Measurements from ENCODE around the gene SAMD9L. TPM values are rescaled to one million over a fixed set of nuclear protein-coding genes. Genes with fewer than 3 reads are reported as not detected.

The SAMD9L gene
- polyA plus RNA-seq, 3 donors: 12.5 to 31.8 (median 18.6) TPM

DNA sequence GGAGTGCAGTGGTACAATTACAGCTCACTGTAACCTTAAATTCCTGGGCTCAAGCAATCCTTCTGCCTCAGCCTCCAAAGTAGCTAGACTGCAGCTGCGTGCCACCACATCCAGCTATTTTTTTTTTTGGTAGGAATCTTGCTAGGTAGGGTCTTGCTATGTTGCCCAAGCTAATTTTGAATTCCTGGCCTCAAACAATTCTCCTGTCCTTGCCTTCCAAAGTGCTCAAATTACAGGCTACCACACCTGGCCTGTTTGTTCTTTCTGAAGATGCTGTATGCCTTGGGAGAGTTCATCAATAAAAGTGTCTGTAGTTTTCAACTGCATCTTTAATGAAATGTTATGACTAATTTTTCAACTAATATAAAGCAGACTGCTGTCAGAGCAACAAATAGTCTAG is 30.9 kb downstream of the SAMD9L start:
- H2AFZ ChIP-seq (ENCODE audit: insufficient read depth, low read depth, low read length, poor library complexity, severe bottlenecking): peak overlapping the region; percentile 77
- H4K20me1 ChIP-seq (ENCODE audit: insufficient read depth, low read length): no peaks in the 10 kb centered on the region
- no peak for DNase-seq
- no CpG with 5 or more reads among the region's 1 CpG for WGBS (ENCODE audit: insufficient coverage)
- TF ChIP-seq, protein P1, sequence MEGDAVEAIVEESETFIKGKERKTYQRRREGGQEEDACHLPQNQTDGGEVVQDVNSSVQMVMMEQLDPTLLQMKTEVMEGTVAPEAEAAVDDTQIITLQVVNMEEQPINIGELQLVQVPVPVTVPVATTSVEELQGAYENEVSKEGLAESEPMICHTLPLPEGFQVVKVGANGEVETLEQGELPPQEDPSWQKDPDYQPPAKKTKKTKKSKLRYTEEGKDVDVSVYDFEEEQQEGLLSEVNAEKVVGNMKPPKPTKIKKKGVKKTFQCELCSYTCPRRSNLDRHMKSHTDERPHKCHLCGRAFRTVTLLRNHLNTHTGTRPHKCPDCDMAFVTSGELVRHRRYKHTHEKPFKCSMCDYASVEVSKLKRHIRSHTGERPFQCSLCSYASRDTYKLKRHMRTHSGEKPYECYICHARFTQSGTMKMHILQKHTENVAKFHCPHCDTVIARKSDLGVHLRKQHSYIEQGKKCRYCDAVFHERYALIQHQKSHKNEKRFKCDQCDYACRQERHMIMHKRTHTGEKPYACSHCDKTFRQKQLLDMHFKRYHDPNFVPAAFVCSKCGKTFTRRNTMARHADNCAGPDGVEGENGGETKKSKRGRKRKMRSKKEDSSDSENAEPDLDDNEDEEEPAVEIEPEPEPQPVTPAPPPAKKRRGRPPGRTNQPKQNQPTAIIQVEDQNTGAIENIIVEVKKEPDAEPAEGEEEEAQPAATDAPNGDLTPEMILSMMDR (IDR thresholded peaks at IDR 0.05): no peak
- intact Hi-C loops (cut with micrococcal nuclease): no loop called here
- H3K27ac ChIP-seq (ENCODE audit: low read depth in 1 of 2, low read length in 2 of 2): peak overlapping the region in 1 of 2 donors; percentile 85
- H3K9ac ChIP-seq (ENCODE audit: insufficient read depth, low read length, poor library complexity, severe bottlenecking): peak overlapping the region; percentile 59
- peaks cover 36% of the 10 kb centered on the region for H3K79me2 ChIP-seq (ENCODE audit: insufficient read depth, low read length)
- Mint-ChIP-seq H3K4me1 (peaks cover 37% of the 10 kb centered on the region), H3K27me3 (ENCODE audit: low read depth in 3 of 3) (peaks cover 0 to 3% (median 0%) of the 10 kb centered on the region in 3 donors), H3K4me3 (peak overlapping the region; percentile 64 to 93), H3K27ac (peak overlapping the region; percentile 80 to 91 (median 88)), H3K36me3 (peaks cover 32 to 35% of the 10 kb centered on the region in 2 donors), H3K9me3 (peaks cover 11 to 34% (median 22%) of the 10 kb centered on the region in 7 donors)
- peak overlapping the region; percentile 38 to 85 (median 78) for H3K4me3 ChIP-seq (replicated peaks in 1 of 3; ENCODE audit: low read depth in 2 of 3, low read length in 3 of 3)
- H3K36me3 ChIP-seq (replicated peaks in 1 of 2; ENCODE audit: control insufficient read depth in 1 of 2, insufficient read depth in 2 of 2, low read length in 2 of 2): peaks cover 0 to 15% of the 10 kb centered on the region in 2 donors
- H3K4me1 ChIP-seq (ENCODE audit: control insufficient read depth in 1 of 2, insufficient read depth in 2 of 2, low read length in 2 of 2): peaks cover 19 to 34% of the 10 kb centered on the region in 2 donors
- no peaks in the 10 kb centered on the region for H3K27me3 ChIP-seq (ENCODE audit: control insufficient read depth in 2 of 2, insufficient read depth in 2 of 2, low read length in 2 of 2)
- H3K4me2 ChIP-seq (replicated peaks; ENCODE audit: extremely low read depth, low read length, poor library complexity, severe bottlenecking): peak overlapping the region; percentile 79
- peaks cover 0 to 7% of the 10 kb centered on the region in 2 donors for H3K9me3 ChIP-seq (replicated peaks in 1 of 2; ENCODE audit: control insufficient read depth in 1 of 2, insufficient read depth in 1 of 2, low read length in 2 of 2)

DNA sequence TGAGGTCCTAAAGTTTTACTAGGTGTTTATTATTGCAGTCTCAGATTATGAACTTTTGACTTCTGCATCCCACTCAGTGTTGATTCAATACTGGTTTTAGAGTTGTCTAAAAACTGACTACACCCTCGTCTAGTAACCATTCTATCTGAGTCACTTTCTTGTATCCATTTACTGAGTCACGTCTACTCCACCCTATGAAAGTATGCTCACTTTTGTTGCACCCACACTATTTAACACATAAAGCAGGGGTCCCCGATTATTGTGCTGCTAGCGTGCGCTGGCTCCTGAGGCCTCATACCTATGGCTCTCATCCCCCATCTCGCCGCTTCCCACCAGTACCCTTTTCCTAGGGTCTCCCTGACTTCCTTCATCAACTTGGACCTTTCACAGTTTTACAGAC is 32.4 kb downstream of the SAMD9L start:
- peak overlapping the region; percentile 79 for H3K4me2 ChIP-seq (replicated peaks; ENCODE audit: extremely low read depth, low read length, poor library complexity, severe bottlenecking)
- peaks cover 37% of the 10 kb centered on the region for H3K4me1 Mint-ChIP-seq
- no peaks in the 10 kb centered on the region for H3K27me3 ChIP-seq (ENCODE audit: control insufficient read depth in 2 of 2, insufficient read depth in 2 of 2, low read length in 2 of 2)
- peaks cover 19 to 34% of the 10 kb centered on the region in 2 donors for H3K4me1 ChIP-seq (ENCODE audit: control insufficient read depth in 1 of 2, insufficient read depth in 2 of 2, low read length in 2 of 2)
- H3K4me3 Mint-ChIP-seq: peak overlapping the region in 1 of 2 donors; percentile 93
- H3K27me3 Mint-ChIP-seq (ENCODE audit: low read depth in 3 of 3): peaks cover 0 to 3% (median 0%) of the 10 kb centered on the region in 3 donors
- peaks cover 22 to 45% (median 28%) of the 10 kb centered on the region in 7 donors for H3K9me3 Mint-ChIP-seq
- peak in 2 of 3 donors; percentile 9 to 10 for DNase-seq
- WGBS (ENCODE audit: insufficient coverage): 50% methylated on average over 2 of the region's 7 CpGs
- H3K9ac ChIP-seq (ENCODE audit: insufficient read depth, low read length, poor library complexity, severe bottlenecking): no peak overlapping the region
- no peaks in the 10 kb centered on the region for H4K20me1 ChIP-seq (ENCODE audit: insufficient read depth, low read length)
- peaks cover 0 to 4% of the 10 kb centered on the region in 2 donors for H3K9me3 ChIP-seq (replicated peaks in 1 of 2; ENCODE audit: control insufficient read depth in 1 of 2, insufficient read depth in 1 of 2, low read length in 2 of 2)
- peak overlapping the region in 1 of 2 donors; percentile 85 for H3K27ac ChIP-seq (ENCODE audit: low read depth in 1 of 2, low read length in 2 of 2)
- peak overlapping the region in 1 of 3 experiments; percentile 78 for H3K4me3 ChIP-seq (replicated peaks in 1 of 3; ENCODE audit: low read depth in 2 of 3, low read length in 3 of 3)
- H3K36me3 Mint-ChIP-seq: peaks cover 46 to 49% of the 10 kb centered on the region in 2 donors
- peak overlapping the region in 6 of 7 donors; percentile 4 to 75 (median 44) for H3K27ac Mint-ChIP-seq
- intact Hi-C loops (cut with micrococcal nuclease): no loop called here
- H3K36me3 ChIP-seq (replicated peaks in 1 of 2; ENCODE audit: control insufficient read depth in 1 of 2, insufficient read depth in 2 of 2, low read length in 2 of 2): peaks cover 0 to 15% of the 10 kb centered on the region in 2 donors
- TF ChIP-seq, protein P1 (IDR thresholded peaks at IDR 0.05): no peak
- H2AFZ ChIP-seq (ENCODE audit: insufficient read depth, low read depth, low read length, poor library complexity, severe bottlenecking): no peak overlapping the region
- peaks cover 36% of the 10 kb centered on the region for H3K79me2 ChIP-seq (ENCODE audit: insufficient read depth, low read length)
